ENCODE measurements around the gene NAP1L5.

NAP1L5 gene

DNA sequence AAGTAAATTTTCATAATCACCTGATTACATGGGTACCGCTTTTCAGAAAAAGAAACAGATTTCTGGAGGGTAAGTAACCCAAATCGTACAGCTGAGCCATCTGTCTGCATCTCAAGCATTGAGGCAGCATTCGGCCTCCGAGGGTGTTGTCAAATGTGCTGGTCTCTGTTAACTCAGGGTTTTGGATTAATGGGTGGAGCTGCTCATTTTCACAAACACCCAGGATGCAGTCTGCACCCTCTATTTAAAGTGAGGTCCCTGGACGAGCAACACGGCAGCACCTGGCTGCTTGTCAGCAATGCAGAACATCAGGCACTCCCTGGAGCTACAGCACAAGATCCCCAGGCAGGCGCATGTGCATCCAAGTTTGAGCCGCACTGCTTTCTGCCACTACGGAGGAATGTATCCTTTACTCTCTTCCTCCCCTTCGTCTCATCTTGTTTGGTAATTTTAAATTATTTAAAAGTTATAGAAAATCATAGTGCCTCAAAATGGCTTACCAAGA lies 24.7 kb upstream of the NAP1L5 start:
- no peak for DNase-seq

DNA sequence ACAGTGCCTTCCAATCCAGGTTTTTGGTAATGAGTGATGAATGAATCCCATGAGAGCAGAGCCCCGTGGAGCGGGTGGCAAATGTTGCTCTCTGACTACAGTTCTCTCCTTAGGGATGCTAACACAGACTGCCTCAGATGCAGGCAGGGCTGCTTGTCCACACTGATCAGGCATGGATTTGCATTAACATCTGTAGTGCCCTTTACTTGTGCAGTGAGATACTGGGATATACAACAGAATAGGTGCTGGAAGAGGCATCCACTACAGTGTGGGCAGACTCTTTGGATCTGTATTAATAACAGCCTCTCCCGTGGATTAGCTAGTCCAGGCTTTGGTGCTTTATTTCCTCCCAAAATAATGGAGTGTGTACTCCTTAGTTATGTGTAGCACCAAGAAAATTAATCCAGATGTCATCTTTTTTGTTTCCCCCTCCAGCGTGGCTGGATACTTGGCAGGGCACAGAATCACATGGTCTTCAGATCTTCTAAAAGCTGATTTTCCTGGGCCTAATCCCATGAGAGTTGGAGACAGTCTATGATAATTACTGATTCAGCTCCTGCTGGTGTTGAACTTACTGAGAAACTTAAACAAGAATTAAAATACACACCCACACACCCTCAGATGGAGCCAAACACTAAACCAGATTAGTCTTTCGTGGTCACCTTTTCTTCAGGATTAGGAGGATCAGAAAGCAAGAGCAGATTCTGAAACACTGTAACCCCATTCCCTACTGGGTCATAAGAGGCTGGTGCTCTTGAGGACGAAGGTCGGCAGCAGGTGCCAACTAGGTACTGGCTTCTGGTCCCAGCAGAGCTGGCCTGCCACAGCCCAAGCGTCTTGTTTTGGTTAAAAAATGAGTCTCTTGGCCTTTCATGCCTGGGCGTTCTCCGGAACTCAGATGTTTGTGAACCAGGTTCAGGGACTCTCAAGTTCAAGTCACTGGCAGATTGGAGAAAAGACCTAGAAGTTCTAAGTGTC lies 23.1 kb upstream of the NAP1L5 start:
- DNase-seq: no peak

- no peak for DNase-seq
Measured at GRCh38 chr4:88719381-88719780, 21.8 kb upstream of the NAP1L5 start.

DNA sequence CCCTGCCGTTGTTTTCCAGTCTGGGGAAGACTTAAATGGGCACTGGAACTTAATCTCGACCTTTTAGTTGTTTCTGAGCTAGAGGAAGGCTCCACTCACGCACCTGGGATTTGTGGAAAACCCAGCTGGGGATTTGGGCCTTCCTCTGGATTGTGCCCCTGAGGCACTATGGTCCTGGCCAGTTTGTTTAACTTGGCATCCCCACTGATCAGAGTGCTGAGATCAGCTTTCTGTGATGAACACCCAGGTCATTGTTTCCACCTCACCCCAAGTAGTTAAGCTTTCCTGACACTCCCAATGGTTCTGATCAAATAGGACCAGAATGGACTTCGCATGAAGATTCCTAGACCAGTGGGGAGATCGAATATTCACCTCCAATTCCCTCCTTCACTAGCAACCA lies 20.5 kb upstream of the NAP1L5 start:
- DNase-seq: no peak

GRCh38 chr4:88713782-88714181 lies 16.2 kb upstream of the NAP1L5 start:
- DNase-seq: no peak

DNA sequence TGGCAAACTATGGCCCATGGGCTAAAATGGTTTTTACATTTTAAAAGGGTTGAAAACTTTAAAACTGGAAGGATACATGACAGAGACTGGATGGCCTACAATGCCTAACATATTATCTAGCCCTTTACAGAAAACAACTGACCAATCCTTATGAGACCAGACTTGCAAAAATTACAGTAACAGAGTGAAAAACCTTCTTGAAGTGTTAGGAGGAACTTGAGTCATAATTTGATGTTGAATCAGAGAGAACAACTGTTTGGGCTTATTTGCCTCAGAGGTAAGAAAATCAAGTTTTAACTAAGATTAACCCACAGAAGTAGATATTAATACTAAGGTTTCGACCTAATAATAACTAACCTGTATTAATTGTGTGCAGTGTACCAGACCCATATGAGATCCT lies 12.4 kb upstream of the NAP1L5 start:
- DNase-seq: no peak

GRCh38 chr4:88706574-88706973 lies 8.9 kb upstream of the NAP1L5 start:
- no peak for DNase-seq

- DNase-seq: no peak
Measured at GRCh38 chr4:88705805-88706492, 8.3 kb upstream of the NAP1L5 start.

GRCh38 chr4:88705223-88705622 lies 7.6 kb upstream of the NAP1L5 start:
- no peak for DNase-seq

DNA sequence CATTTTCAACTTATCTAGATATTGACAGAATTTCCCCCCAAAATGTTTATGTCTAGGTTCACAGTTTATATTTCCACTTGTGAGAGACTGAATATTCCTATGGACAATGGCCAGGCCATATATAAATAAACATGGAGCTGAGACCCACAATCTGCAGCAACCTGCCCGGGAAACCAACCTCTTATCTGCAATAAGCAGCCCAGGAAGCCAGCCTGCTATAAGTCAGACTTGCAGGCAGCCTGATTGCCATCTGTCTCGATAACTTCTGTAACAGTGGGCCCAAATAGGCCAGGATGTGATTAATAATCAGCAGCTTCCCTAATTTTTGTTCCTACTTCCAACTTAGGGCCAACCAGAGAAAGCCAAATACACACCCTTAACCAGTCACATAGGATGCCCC lies 5.2 kb upstream of the NAP1L5 start:
- no peak for DNase-seq

DNA sequence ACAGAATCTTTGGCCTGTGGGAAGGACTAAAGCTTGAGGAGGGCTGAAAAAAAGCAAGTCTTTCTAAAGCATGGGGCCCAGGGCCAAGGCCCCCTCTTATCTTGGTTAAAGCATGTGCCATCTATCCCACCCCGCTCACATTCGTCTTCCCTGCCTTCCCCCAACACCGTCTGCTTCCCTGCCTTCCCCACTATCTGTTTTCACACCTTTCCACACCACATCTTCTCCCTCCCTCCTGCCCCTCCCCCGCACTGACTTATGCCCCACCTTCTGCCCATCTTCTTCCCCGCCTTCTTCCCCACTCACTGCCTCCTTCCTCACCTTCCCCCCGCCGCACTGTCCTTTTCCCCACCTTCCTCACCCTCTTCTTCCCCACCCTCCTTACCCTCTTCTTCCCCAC lies 890 bp upstream of the NAP1L5 start:
- no peak for DNase-seq

DNA sequence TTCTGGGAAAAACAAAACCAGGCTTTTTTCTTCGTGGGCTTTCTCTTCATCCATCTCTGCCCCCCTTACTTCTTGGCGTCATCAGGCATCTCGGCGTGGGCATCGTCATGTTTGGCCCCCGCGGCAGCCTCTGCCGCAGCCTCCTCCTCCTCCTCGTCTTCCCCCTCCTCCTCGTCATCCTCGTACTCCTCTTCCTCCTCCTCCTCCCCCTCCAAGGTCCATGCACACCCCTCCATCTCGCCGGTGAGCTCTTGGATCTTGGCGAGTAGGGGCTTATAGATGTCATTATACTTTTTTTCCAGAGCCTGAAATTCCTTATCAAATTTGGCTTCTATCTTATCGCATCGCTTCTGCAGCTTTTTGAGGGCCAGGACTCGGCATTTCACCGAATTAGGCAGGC lies 488 bp downstream of the NAP1L5 start:
- DNase-seq: no peak

GRCh38 chr4:88696630-88697029 lies 999 bp downstream of the NAP1L5 start:
- DNase-seq: no peak

DNA sequence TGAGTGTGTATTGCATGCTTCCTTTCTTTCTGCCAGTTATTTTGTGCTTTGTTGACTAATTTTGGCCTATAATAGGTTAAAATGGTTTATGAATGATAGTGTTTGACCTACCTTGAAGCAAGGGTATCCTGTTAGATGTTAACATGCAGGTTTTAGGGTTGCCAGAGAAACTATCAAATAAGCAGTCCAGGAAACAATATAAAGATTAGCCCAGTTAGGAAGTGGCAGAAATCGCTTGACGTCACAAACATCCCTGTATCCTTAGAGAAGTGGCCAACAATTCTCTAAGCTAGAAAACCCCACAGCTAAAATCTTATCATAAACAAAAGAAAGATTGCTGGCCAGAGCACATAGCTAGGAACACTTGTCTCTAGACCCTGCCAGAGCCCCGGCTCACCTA lies 3.8 kb downstream of the NAP1L5 start:
- DNase-seq: no peak

DNA sequence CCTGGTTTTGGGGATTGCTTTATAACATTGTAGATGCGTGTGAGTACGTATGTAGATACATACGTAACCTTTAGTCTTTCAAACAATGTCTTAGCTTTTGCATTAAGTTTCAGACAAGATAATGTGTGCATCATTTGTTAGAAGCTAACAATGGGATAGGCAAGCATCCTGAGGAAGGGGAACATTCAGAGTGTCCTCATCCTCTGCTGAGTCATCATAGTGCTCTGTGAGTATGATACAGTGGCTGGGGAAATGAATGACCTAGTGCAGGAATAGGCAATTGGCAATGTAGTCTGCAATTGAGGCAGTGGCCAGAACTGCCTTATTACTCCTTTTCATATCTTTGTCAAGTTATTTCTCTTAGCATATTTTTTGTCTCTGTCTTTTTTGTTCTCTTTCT lies 7.3 kb downstream of the NAP1L5 start:
- DNase-seq: no peak

DNA sequence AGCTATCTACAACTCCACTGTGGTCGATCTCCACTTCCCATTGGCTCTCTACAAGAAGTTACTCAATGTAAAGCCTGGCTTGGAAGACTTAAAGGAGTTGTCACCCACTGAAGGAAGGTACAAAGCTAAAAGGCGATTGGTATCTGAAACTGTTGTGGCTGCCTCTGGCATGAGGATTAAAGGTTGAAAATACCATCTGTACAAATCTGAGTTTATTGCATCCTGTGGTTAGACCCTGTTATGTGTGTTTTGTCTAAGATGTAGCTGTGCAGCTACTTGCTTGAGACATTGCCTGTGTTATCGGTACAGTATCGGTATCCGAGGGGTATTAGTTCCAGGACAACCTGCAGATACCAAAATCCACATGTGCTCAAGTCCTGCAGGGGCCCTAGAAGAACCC lies 16.4 kb downstream of the NAP1L5 start:
- DNase-seq: no peak

- no peak for DNase-seq
Measured at GRCh38 chr4:88675543-88675942, 22.1 kb downstream of the NAP1L5 start.

- DNase-seq: no peak
Measured at GRCh38 chr4:88674979-88675378, 22.6 kb downstream of the NAP1L5 start.

DNA sequence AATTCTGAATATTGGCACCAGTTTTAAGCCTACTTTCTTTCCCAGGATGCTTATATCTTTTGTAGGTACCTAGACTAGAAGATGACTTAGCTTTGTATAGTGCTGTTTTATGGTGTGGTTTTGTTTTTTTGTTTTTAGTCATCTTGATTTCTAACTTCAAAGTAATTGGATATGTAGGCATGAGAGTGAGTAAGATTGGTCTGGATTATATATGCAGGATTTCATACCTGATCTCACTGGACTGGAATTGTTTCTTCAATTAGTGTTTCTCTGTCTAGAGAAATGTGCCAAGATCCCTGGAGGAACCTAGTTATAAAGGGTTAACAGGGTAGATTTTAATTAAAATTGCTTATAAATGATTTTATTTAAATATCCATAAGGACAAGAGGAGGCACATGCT lies 23.1 kb downstream of the NAP1L5 start:
- no peak for DNase-seq

- no peak for DNase-seq
Measured at GRCh38 chr4:88673886-88674285, 23.7 kb downstream of the NAP1L5 start.

DNA sequence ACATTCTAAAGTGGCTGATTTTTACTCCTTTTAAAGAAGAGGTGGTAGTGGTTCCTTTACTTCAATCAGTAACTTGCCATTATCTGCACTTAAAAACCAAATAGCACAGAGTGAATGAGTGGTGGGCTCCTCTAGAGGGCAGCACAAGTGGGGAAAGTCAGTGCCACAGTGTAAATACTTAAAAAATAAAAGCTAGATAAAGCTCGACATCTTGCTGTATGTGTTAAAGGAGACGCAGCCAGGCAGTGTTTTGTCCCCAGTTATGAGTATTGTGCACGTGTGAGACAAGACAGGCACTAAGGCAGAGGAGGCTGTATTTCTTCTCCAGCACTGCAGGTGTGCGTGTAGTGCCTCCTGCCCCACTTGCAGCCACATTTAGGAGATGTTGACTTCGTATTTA lies 24.6 kb downstream of the NAP1L5 start:
- no peak for DNase-seq

GRCh38 chr4:88661739-88662138 lies 35.9 kb downstream of the NAP1L5 start:
- no peak for DNase-seq

DNA sequence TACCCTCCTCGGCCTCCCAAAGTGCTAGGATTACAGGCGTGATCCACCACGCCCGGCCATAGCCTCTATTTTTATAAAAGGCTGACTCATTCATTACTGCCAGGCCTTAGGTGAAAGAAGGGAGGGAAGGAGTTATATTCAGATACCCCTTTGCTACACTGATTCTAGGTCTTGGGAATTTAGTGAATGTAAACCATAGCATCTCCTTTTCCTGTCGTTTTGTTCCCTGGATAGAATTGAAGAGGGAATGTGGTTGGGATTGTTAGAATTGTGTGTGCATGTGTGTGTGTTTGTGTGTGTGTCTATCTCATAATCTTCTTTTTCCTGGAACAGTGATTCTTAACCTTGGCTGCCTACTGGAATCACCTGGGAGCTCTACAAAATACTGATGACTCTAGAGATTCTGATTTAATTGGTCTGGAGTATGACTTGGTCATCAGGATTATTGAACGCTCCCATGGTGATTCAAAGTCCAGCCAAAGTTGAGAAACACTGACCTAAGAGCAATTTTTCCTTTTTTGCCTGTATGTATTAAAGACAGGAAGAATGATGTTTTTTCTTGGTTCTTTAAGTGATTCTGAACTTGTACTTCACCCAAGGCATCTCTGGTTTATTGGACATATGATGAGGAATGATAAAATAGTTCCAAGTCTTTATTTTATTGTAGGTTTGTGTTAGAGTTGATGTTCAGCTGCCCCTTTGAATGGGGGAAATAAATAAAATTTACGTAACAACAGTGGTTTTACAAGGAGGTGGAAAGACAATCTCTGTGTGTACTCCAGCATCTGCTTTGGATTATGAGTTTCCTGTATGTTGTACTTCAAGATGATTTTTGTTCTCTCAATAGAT lies 37.0 kb downstream of the NAP1L5 start:
- DNase-seq: no peak

All from stimulated activated CD4-positive, alpha-beta T cell treated with anti-CD3 and anti-CD28 coated beads, Interleukin-1b, Interleukin-23, amount 100 ng/mL, for 48 hours (primary cell).